ENCODE measurements around the gene RFTN1. TPM values are rescaled to one million over a fixed set of nuclear protein-coding genes. Genes with fewer than 3 reads are reported as not detected.

Gene RFTN1
- total RNA-seq, 1 donor from 2014 or later, result 76.0 TPM

DNA sequence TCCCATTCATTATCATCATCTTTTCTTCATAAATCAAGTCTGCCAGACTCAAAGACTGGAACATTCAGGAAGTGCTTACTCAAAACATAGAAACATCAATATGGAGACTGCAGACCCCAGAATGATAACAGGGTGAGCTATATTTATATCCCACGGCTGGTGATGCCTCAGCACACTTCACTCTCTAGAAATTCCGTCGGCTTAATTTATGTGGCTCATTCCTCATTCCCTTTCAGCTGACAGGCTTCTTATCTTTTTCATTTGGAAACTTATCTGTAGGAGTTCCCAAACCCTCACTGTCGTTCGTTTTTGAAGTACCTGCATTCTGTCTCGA is 45.5 kb downstream of the RFTN1 start:
- no peak for DNase-seq (ENCODE audit: low read depth)

DNA sequence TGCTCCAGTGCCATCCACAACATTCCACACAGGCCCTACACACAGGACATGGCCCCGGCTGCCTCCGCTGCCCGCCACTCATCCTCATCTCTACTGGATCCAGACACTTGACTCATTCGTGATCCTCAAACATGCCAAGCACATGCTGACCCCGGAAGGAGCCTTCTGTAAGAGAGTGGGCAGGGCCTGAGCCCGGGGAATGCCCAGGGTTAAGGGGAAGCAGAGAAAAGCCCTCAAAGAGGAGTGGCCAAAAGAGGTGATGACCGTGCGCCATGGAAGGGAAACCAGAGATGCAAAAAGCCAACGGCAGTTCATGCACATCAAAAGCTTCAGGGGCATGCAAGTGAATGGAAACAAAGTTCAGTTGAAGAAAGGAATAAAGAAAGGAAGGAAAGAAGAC is 46.1 kb downstream of the RFTN1 start:
- DNase-seq (ENCODE audit: low read depth), result no peak

DNA sequence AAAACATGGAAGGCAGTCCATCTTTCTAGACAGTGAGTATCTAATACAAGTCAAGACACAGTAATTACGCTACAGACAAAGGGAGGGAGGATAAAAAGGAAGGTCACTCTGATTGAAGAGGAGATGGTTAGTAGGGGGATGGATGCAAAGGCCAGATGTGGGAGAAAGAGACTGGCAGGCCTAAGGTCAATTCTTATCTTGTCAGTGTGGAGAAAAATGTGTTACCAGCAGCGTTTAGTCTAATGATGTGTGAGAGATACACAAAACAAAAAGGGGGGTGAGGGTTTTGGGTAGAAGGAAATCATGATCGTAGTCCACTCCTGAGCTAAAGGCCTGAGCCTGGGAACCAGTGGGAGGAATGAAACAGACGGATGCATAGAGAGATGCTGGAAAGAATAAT is 46.7 kb downstream of the RFTN1 start:
- no peak for DNase-seq (ENCODE audit: low read depth)

DNA sequence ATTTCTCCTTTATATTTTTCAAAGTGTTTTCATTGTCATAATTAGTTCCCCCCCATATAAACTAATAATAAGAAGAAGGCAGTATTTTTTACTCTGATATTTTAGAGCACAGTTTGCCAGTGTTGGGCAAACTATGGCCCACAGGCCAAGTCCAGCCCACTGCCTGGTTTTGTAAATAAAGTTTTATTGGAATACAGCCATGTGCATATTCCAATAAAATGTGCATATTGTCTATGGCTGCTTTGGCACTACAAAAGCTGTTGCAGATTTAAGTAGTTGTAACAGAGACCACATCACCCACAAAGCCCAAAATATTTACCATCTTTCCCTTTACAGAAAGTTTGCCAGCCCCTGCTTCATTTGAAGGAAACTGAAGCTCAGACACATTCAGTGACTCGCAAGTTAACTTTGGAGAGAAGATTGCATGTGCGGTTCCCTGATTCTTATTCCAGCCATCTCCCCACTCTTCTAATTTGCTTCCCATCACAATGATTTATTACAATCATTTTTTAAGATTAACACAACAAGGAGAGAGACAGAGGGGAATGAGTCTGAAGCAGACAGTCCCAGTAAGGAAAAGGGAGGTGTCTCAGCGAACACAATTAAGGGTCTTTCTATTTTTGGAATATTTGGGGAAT is 48.9 kb downstream of the RFTN1 start:
- DNase-seq (ENCODE audit: low read depth), result no peak

DNA sequence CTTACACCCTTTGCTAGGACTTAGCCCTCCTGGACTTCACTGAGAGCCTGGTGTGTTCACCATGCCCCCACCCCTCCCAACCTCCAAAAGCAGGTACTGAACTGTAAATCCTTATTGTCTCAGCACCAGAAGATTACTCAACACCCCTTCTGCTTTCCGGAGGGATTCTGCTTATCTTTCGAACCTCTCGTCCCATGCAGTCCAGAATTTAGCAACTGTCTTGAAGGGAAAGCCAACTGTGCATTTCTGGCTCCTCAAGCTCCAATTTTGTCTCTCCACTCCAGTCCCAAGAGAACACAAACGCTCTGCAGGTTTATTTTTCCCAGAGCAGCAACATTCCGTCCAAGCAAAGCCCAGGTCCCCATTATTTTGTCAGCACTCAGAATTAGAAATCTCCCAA is 49.6 kb downstream of the RFTN1 start:
- no peak for DNase-seq (ENCODE audit: low read depth)

DNA sequence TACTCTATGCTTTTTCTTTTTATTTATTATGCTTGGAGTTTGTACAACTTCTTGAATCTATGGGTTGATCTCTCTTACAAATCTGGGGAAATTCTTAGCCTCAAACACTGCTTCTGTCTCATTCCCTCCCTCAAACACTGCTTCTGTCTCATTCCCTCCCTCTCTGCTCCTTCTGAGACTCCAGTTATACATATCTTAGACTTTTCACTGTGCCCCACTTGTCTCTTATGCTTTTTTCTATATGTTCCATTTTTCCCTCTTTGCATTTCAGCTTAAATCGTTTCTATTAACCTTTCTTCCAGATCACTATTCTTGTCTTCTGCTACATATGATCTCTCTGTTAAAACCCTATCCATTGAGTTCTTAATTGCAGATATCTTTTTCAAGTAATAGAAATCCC is 50.4 kb downstream of the RFTN1 start:
- DNase-seq (ENCODE audit: low read depth), result no peak

DNA sequence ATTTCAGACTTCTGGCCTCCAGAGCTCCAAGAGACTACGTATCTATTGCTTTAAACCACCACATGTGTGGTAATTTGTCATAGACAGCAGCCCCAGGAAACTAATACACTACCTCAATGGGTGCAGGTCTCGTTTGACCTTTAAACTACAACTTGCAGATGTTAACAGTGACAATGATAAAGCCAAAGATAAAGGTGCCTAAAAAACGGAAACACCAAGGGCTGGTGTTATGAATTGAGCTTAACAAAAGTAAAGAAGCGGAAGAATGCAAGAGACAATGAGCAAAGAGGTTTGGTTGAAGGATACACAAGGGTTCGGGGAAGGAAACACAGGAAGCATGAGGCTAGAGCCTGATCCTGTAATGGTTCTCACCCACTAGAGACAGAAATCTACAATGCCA is 50.8 kb downstream of the RFTN1 start:
- no peak for DNase-seq (ENCODE audit: low read depth)

DNA sequence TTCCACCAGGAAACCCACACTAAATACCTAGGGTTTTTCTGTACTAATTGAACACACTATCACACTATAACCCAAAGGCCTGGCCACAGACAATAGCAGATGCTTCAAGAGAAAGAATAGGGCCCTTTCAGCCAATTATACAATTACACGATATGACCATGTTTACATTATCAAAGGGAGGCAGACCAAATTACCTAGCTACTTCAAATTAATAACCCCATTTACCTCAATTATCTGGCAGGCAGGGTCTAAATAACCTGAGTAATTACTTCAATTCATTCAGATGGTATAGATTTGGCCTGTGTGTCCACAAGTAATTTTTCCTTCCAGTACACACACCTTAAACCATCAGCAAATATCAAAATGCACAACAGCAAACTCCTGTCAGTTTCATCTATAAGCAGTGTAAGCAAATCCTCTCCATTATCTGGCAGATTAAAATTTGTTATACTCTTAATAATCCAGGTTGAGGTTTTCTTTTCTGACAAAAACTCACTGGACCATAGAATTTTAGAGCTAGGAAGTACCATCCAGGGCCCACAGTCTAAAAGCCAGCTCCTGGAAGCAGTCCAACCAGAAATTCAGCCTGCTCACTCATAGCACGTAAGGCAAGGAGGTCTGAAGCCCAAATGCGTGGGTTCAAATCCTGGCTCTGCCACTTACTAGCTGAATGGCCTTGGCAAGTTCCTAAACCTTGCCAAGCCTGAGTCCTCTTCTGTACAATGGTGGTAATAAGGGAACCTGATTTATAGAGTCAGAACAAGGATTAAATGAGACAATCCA is 51.8 kb downstream of the RFTN1 start:
- no peak for DNase-seq (ENCODE audit: low read depth)

DNA sequence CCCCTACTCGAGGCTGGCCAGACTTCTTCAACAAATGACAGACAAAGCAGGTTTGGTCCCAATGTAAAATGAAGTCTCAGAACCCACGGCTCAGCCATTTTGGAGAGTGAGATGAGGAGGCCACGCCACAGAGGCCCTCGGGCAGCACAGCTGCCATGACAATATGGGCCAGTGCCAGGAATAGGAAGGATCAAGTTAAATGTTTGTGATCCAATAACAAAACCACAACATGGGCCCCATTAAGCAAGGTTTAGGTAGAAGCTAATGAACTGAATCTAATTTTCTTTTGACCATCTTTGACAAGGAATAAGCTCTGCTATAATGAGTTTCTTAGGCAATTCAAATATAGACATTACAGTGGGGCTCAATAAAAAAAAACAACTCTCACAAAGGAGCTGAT is 52.6 kb downstream of the RFTN1 start:
- peak; percentile 70 for DNase-seq (ENCODE audit: low read depth)

DNA sequence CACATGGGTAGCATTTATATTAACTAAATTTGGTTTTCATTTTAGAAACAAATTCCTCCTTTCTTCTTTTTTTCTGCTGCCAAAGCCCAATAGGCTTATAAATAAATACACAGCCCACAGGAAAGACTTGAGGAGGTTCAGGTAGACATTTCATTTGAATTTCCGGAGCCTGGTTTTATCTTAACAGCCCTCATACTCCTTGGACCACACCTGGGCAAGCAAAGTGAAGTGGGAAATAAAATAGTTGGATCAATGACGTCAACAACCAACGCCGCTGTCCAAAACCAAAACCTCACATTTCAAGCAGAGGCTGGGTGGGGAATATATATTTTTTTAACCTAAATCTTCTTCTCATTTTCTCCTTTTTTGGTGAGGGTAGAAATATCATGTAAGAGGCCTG is 53.2 kb downstream of the RFTN1 start:
- DNase-seq (ENCODE audit: low read depth), result no peak

DNA sequence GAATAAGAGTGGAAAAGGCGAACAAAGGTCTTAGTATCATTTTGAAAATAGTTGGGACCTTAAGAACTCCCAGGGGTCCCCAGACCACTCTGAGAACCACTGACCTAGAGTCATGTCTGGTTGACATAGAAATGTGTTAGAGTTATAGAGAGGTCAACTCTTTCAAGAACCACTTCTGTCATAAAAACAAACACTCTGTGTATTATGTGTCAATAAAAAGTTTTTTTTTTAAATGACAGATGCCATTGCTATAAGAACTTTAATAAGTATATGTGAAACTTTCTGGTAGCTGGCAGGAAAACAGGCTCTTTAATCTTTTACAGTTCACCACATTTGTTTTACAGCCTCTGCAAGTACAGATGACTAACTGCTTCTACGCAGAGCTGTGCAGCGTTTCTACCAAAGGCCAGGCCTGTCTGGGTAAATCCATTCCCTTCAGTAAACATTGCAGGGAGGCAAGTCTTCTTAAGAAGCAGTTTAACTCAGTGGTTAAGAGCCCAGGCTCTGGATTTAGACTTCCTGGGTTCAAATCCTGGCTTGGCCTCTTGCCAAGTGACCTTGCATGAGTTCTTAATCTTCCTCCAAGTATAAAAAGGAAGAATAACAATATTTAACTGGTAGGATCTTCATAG is 56.6 kb downstream of the RFTN1 start:
- DNase-seq (ENCODE audit: low read depth), result peak; percentile 66

DNA sequence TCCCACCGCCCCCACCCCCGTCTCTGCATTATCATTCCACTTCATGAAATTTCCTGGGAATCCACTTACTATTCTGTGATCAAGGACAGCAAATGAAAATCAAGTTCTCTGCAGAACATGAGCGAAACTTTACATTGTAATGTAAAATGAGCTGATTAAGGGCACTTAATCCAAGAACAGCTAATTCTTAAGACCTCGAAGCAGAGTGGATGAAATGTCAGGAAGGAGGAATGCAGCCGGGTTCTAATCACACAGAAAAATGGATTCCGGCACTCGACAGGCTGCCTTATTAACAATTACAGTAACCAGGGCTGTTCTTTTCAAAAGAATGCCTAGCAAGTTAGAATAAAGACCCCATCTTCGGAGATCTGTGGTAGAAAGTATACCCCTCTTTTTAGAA is 57.5 kb downstream of the RFTN1 start:
- DNase-seq (ENCODE audit: low read depth), result no peak

DNA sequence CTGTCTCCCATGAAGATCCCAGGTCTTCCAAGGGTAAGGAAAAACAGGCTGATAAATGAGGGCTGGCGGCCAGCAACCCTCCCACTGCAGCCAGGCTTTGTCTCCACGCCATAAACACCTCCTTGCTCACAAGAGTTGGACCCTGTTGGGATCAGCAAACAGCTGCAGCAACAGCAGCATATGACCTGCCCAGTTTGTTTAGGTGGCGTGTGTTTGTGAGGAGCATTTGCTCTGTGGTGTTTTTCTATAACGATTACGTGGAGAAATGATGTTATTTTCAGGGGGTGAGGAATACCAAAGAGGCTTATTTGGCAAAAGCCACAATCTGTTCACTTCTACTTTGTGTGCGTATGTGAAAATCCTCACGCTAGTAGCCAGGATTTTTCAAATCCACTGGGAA is 58.5 kb downstream of the RFTN1 start:
- DNase-seq (ENCODE audit: low read depth), result peak; percentile 76

DNA sequence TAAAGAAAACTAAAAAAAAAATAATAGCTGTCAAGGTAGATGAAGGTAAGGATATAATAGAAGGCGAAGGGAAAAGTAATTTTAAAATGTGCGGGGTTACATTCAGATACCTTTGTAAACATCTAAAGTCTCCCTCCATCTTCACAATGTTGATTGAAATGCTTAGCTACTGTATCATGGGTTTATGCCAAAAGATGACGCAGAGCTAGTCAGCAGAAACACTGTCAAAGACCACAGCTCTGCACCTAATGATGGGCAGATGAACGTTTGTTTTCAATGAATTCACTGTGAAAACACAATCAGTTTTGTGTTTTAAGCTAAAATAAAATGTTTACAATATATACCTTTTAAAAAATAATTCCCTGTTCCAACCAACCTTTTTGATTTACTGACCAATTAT is 61.2 kb downstream of the RFTN1 start:
- DNase-seq (ENCODE audit: low read depth), result peak; percentile 65

DNA sequence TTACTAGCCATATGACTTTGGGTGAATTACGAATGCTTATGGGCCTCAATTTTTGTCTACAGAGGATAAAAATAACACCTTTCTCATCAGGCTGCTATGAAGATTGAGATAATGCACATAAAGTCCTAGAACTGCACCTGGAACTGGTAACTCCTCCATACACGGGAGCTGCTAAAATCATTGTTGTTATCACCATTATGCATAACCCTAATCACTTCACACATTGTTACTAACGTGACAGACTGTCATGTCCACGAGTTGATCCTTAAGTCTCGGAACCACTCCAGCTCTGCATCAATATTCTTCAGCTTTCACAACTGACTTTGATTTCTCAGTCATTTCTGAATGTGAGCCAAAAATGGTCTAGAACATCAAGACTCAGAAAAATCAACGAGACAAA is 64.1 kb downstream of the RFTN1 start:
- no peak for DNase-seq (ENCODE audit: low read depth)

DNA sequence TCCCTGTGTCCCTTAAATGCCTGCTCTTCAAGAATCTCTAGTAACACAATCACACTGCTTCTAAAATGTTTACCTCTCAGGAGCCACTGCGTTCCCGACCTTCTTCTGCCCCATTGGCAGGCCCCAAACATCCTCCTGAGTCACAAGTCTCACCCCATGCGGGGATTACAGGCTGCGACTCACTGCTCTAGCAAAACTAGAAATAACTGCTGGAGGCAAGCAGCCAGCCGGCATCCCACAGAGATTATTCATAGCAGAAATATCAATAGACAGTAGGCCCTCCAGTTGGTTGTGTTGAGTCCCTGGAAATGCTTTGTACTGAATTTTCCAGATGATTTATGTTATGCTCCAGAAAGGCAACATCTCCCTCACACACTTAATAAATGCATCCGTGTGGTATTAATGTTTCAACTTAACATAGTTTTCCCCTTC is 64.8 kb downstream of the RFTN1 start:
- peak; percentile 93 for DNase-seq (ENCODE audit: low read depth)

DNA sequence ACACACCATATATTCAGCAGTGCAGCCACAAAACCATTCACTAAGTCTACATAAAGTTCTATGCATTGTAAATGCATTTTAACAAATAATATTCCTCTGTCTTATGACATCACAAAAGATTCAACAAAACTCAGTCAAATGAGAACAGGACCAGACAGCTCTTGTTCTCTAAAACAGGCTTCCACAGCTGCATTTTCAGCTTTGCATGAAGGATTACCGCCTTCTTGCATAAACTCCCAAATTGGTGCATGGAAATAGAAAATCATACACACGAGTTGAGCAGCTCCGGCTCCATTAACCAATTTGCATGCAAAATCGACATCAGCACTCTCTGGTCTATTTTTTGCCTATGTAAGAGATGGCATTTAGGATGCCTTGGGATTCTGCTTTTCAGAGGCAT is 66.4 kb downstream of the RFTN1 start:
- no peak for DNase-seq (ENCODE audit: low read depth)

DNA sequence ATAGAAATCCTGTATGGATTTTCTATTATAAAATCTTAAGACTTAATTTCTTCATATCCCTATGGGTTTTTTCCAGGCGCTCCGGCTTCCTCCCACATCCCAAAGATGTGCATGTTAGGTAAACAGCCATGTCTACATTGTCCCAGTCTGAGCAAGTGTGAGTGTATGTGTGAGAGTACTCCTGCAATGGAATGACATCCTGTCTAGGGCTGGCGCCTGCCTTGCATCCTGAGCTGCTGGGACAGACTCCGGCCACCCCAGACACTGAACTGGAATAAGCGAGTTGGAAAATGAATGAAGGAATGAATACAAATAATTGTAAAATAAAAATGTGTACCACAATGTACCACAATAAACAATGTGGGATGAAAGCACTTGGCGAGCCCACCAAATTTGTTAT is 69.2 kb downstream of the RFTN1 start:
- DNase-seq (ENCODE audit: low read depth), result no peak

DNA sequence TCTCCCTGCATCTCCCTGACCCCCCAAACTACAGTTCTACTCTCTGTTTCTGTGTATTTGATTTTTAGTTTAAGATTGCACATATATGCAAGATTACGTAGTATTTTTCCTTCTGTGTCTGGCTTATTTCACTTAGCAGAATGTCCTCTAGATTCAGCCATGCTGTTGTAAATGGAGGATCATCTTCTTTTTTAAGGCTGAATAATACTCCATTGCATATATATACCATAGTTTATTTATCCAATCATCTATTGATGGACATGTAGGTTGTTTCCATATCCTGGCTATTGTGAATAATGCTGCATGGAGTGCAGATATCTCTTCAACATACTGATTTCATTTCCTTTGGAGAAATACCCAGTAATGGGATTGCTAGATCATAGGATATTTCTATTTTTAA is 70.8 kb downstream of the RFTN1 start:
- no peak for DNase-seq (ENCODE audit: low read depth)

DNA sequence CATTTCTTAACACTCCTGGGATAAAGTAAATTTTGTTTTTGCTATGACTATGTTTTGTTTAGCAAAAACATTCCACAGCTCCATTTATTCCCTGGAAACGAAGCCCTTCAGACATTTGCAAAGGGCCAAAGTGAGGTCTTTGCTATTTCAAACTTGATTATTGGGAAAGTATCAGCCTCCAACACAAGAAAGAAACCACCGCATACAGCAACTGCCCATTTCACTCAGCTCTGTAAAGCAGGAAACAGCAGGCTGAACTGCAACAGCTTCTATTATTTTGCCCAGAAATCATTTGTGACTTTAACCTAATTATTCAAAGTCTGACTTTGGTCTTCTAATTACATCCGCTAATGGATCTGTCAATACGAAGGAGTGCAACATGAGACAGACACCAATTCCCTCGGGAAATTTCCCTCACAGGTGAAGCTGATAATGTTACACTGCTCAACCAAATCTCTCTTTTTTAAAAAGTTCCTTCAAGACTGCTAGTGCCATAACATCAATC is 72.1 kb downstream of the RFTN1 start:
- DNase-seq (ENCODE audit: low read depth), result peak; percentile 65

DNA sequence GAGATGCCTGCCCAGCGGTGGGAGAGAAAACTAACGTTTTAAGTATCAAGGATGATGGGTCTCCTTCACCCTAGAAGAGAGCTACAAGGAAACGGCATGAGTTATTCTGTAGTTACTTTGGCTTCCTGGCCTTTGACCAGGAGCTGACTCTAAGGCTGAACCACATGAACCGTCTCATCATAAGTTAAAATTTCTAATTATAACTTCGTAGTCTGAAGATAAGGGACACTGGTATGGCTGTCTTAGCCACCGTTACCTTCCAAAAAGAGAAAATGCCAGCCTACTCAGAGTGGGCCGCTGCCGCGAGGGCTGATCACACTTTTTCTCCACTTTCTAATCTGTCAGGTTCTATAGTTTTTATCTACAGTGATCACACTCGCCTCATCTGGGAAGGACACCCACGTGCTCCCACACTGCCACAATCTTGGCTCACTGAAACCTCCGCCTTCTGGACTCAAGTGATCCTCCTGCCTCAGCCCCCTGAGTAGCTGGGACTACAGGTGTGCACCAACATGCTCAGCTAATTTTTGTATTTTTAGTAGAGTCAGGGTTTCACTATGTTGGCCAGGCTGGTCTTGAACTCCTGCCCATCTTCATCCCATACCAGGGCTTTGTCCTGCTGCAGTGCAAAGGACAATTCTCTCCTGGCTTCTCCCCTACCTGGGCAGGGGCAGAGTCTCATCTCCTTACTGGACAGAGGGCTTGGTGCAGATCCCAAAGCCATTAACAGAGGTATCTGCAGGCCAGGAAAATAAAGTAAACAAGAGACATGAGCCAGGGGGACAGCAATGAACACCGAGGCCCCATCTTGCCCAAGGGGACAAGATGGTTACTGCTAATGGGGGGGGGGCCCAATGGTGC is 73.4 kb downstream of the RFTN1 start:
- no peak for DNase-seq (ENCODE audit: low read depth)
